HEK293T (cell line): ENCODE results near the gene CTSH.
"Not testable (repeated sequence)": the region's sequence is repeated elsewhere in the genome, so short reads cannot be mapped to it uniquely, and the experiment has no call there.

Experiments used
- CTCF ChIA-PET: fragments of 350-600 bp; formaldehyde crosslinking; extraction: SDS; loops from one replicate; lab custom pipeline; 2021; ENCODE audit warnings: antibody characterized with exemption, inconsistent platforms; lab: Yijun Ruan, JAX
- POLR2A ChIA-PET: fragments of 350-600 bp; formaldehyde crosslinking; extraction: SDS; loops from one replicate; lab custom pipeline; 2020; ENCODE audit warnings: antibody characterized with exemption, inconsistent platforms; lab: Yijun Ruan, JAX
- DNase-seq: peaks from one replicate; pipeline ENCODE4 v3.0.0; 2012; ENCODE audit warnings: mixed read lengths; ENCODE audit errors: extremely low spot score
- ARNT ChIP-seq: fragments of 450-650 bp; IDR thresholded peaks from 2 replicates; pipeline ENCODE4 v1.6.1; 2017; ENCODE audit warnings: mild to moderate bottlenecking
- BHLHE40 ChIP-seq: fragments of 450-650 bp; IDR thresholded peaks from 2 replicates; pipeline ENCODE4 v1.6.1; 2016; ENCODE audit warnings: mild to moderate bottlenecking, moderate library complexity, borderline replicate concordance
- CTBP1 ChIP-seq: fragments of 450-650 bp; IDR thresholded peaks from 2 replicates; pipeline ENCODE4 v1.6.1; 2016; ENCODE audit warnings: borderline replicate concordance
- ELF4 ChIP-seq: fragments of 450-650 bp; IDR thresholded peaks from 2 replicates; pipeline ENCODE4 v1.6.1; 2017; ENCODE audit warnings: antibody characterized with exemption
- FOXA1 ChIP-seq: fragments of 450-650 bp; IDR thresholded peaks from 2 replicates; pipeline ENCODE4 v1.6.1; 2016; ENCODE audit warnings: mild to moderate bottlenecking
- FOXK2 ChIP-seq: fragments of 450-650 bp; IDR thresholded peaks from 2 replicates; pipeline ENCODE4 v1.6.1; 2016; ENCODE audit warnings: mild to moderate bottlenecking
- FOXM1 ChIP-seq: fragments of 450-650 bp; IDR thresholded peaks from 2 replicates; pipeline ENCODE4 v1.6.1; 2017; ENCODE audit warnings: mild to moderate bottlenecking, borderline replicate concordance
- HDGF ChIP-seq: fragments of 450-650 bp; IDR thresholded peaks from 2 replicates; pipeline ENCODE4 v1.6.1; 2017; ENCODE audit warnings: antibody characterized with exemption, borderline replicate concordance
- L3MBTL2 ChIP-seq: fragments of 450-650 bp; conservative IDR thresholded peaks from 2 replicates; pipeline ENCODE4 v1.6.1; 2016; ENCODE audit warnings: mild to moderate bottlenecking
- LEF1 ChIP-seq: fragments of 450-650 bp; IDR thresholded peaks from 2 replicates; pipeline ENCODE4 v1.6.1; 2017; ENCODE audit warnings: mild to moderate bottlenecking, borderline replicate concordance
- NFRKB ChIP-seq: fragments of 450-650 bp; IDR thresholded peaks from 2 replicates; pipeline ENCODE4 v1.6.1; 2016; ENCODE audit warnings: mild to moderate bottlenecking, moderate library complexity
- SP1 ChIP-seq: fragments of 450-650 bp; IDR thresholded peaks from 2 replicates; pipeline ENCODE4 v1.6.1; 2017
- SUZ12 ChIP-seq: fragments of 450-650 bp; IDR thresholded peaks from 2 replicates; pipeline ENCODE4 v1.6.1; 2016; ENCODE audit warnings: mild to moderate bottlenecking
- TARDBP ChIP-seq: fragments of 450-650 bp; IDR thresholded peaks from 2 replicates; pipeline ENCODE4 v1.6.1; 2016
- ZNF384 ChIP-seq: fragments of 450-650 bp; IDR thresholded peaks from 2 replicates; pipeline ENCODE4 v1.6.1; 2016
- TF ChIP-seq, protein P1 (sequence below): fragments of 450-650 bp; IDR thresholded peaks from 2 replicates; pipeline ENCODE4 v1.6.1; 2016

The CTSH gene

DNA sequence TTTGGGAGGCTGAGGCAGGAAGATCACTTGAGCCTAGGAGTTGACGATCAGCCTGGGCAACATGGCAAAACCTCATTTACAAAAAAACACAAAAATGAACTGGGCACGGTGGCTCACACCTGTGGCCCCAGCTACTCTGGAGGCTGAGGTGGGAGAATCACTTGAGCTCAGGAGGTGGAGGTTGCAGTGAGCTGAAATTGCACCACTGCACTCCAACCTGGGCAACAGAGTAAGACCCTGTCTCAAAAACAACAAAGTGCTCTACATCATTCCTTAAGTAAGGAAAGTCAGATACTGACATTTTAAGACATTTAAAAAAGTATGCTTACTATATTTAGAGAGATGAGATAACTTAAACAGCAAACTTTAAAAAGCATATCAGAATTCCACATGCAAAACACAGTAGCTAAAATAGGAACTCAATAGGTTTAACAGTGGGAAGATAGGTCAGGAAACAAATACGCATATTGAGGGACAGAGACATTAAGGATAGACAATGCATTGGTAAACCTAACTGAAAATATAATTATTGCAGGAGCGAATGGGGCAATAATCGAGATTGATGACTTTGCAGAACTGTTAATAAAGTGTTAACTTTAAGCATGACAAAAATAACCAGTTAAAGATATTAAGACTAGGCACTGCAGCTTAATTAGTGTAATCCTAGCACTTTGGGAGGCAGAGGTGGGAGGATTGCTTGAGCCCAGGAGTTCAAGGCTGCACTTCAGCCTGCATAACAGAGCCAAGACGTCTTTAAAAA, 40.1 kb downstream of the CTSH start:
- CTCF ChIA-PET, result interaction anchor here (0.6 kb wide), 1 partner anchor 60 kb away, joined by 5 read pairs; no protein-coding TSS in a partner anchor
- TF ChIP-seq L3MBTL2, result no peak
- no peak for TF ChIP-seq ELF4
- POLR2A ChIA-PET, result no interaction called here
- DNase-seq, result no peak

DNA sequence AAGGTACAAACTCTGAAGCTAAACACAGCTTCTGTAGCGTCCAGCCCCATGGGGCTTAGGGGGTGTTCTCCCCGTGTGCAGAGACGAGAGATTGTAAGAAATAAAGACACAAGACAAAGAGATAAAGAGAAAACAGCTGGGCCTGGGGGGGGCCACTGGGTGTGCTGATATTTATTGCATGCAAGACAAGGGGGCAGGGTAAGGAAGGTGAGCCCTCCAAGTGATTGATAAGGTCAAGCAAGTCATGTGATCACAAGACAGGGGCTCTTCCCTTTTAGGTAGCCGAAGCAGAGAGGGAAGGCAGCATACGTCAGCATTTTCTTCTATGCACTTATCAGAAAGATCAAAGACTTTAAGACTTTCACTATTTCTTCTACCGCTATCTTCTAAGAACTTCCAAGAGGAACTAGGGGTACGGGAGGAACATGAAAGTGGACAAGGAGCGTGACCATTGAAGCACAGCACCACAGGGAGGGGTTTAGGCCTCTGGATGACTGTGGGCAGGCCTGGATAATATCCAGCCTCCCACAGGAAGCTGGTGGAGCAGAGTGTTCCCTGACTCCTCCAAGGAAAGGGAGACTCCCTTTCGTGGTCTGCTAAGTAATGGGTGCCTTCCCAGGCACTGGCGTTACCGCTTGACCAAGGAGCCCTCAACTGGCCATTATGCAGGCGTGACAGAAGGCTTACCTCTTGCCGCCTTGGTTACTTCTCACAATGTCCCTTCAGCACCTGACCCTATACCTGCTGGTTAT, 42.4 kb downstream of the CTSH start:
- POLR2A ChIA-PET, DNase-seq, CTCF ChIA-PET: not testable (repeated sequence)

DNA sequence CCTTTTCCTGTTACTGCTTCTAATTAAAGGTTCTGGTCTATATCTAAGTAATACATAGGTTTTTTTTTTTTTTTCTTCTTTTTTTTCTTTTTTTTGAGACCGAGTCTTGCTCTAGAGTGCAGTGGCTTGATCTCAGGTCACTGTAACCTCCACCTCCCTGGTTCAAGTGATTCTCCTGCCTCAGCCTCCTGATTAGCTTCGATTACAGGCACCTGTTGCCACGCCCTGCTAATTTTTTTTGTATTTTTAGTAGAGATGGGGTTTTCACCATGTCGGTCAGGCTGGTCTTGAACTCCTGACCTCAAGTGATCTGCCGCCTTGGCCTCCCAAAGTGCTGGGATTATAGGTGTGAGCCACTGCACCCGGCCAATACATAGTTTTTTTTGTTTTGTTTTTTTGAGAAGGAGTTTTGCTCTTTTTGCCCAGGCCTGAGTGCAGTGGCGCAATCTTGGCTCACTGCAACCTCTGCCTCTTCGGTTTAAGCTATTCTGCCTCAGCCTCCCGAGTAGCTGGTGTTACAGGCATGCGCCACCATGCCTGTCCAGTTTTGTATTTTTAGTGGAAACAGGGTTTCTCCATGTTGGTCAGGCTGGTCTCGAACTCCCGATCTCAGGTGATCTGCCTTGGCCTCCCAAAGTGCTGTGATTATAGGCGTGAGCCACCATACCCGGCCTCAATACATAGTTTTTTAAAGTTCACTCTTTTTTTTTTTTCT, 43.9 kb downstream of the CTSH start:
- DNase-seq, result not testable (repeated sequence)

DNA sequence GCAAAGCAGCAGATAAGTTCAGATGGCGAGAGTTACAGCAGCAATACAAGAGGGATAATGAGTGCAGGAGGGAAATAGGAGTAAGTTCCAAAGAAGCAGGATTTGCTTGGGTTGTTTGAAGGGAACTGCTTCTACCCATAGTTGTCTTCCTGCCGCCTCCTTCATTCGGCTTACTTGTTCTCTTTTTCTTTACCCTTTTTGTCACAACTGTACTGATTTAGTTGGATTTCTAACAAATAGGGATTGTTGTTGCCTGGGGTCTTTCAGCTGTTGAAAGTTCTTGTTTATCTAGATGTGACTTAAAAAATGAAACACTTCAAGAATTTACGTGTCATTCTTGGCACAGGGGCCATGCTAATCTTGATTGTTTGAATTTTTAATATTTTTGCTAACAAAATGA, 46.3 kb downstream of the CTSH start:
- TF ChIP-seq FOXA1, result no peak
- no peak for TF ChIP-seq SUZ12
- TF ChIP-seq NFRKB, result no peak
- no peak for TF ChIP-seq TARDBP
- no peak for TF ChIP-seq FOXM1
- no peak for TF ChIP-seq L3MBTL2
- TF ChIP-seq, protein P1, sequence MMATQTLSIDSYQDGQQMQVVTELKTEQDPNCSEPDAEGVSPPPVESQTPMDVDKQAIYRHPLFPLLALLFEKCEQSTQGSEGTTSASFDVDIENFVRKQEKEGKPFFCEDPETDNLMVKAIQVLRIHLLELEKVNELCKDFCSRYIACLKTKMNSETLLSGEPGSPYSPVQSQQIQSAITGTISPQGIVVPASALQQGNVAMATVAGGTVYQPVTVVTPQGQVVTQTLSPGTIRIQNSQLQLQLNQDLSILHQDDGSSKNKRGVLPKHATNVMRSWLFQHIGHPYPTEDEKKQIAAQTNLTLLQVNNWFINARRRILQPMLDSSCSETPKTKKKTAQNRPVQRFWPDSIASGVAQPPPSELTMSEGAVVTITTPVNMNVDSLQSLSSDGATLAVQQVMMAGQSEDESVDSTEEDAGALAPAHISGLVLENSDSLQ, result no peak
- TF ChIP-seq FOXK2, result no peak
- TF ChIP-seq ZNF384, result no peak
- no peak for TF ChIP-seq CTBP1
- no peak for TF ChIP-seq BHLHE40
- CTCF ChIA-PET, result interaction anchor here (1.9 kb wide), 1 partner anchor 10 kb away, joined by 5 read pairs; no protein-coding TSS in a partner anchor
- no peak for DNase-seq
- POLR2A ChIA-PET, result no interaction called here

More for the DNA sequence above, 43.9 kb downstream of the CTSH start:
- POLR2A ChIA-PET, CTCF ChIA-PET: not testable (repeated sequence)

DNA sequence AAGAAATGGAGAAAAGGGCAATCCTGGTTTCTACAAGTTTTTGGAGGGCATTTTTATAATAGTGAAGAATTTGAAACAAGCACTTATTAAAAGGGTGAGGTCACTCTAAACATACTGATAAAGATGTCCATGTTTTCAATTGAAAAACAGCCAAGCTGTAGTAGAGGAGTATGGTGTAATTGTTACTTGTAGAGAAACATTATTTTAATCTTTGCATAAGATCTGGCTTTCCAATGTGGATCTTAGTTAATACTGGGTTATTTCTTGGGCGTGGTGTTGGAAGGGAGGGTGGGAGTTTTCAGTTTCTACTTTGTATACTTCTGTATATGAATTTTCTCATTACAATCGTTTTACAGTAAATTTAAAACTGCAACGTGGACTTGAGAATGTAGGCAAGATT, 49.4 kb downstream of the CTSH start:
- POLR2A ChIA-PET, result no interaction called here
- CTCF ChIA-PET, result no interaction called here

DNA sequence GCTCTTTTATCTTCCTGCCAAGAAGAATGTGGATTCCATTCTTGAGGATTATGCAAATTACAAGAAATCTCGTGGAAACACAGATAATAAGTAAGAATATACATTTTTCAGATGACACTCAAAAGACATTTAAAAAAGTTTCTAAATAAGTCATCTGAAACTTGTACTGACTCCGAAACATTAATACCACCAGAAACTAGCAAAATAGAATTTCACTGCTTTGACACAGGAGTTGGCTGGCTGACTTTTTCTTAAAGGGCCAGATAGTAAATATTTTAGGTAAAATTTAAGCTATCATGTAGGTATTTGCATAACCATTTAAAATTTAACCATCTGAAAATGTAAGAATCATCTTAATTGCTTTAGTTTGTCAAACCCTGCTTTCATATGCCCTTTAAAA, 51.3 kb downstream of the CTSH start:
- CTCF ChIA-PET, result interaction anchor here (2.2 kb wide), 1 partner anchor 13 kb away, joined by 8 read pairs; no protein-coding TSS in a partner anchor
- TF ChIP-seq ARNT (no peak), LEF1 (no peak), ELF4 (no peak), L3MBTL2 (no peak), FOXK2 (no peak), BHLHE40 (no peak), SUZ12 (no peak), HDGF (no peak), ZNF384 (no peak), TARDBP (no peak)
- TF ChIP-seq, protein P1, result no peak
- POLR2A ChIA-PET, result no interaction called here
- DNase-seq, result no peak

More for the DNA sequence above, 49.4 kb downstream of the CTSH start:
- TF ChIP-seq L3MBTL2 (no peak), CTBP1 (no peak), HDGF (no peak), ZNF384 (no peak), FOXM1 (no peak), LEF1 (no peak), SP1 (no peak), ELF4 (no peak), SUZ12 (no peak), TARDBP (no peak), NFRKB (no peak), FOXK2 (no peak), FOXA1 (no peak), ARNT (no peak)
- TF ChIP-seq, protein P1, result no peak
- no peak for DNase-seq
